Measurements from ENCODE around the gene FIGNL2.

Gene FIGNL2

DNA sequence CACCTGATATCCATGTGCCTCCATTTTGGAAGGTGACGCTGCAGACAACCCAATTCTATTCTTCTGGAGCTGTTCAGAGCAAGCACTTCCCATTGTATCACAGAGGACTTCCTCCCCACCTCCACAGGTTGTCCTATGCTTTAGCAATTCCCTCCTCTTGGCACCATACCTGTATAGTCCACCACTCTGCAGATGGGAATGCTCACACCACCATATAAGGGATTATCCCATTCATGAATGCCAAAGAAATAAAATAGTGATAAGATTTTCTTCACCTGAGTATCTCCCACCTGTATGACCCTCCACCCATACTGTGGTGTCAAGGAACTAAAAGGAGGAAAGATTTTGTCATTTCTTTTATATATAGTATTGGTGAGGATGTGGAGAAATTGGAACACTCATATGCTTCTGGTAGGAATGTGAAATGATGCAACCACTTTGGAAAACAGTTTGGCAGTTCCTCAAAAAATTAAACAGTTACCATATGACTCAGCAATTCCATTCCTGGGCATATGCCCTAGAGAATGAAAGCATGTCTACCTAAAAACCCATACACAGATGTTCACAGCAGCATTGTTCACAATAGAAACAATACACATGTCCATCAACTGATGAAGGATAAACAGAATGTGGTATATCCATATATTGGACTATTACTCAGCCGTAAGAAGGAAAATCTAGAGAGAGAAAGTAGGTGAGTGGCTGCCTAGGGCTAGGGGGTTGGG, 75.2 kb downstream of the FIGNL2 start:
- peak; percentile 65 for DNase-seq (ENCODE audit: low spot score)

GRCh38 chr12:51771008-51771407, 77.5 kb downstream of the FIGNL2 start:
- DNase-seq (ENCODE audit: low spot score): peak; percentile 42
